ENCODE measurements around the gene RCAN3. TPM values are rescaled to one million over a fixed set of nuclear protein-coding genes. Genes with fewer than 3 reads are reported as not detected.
"Not testable (repeated sequence)": the region's sequence is repeated elsewhere in the genome, so short reads cannot be mapped to it uniquely, and the experiment has no call there.

RCAN3 gene
- total RNA-seq, 6 experiments from 2014 or later: 11.9 to 14.5 (median 12.9) TPM

DNA sequence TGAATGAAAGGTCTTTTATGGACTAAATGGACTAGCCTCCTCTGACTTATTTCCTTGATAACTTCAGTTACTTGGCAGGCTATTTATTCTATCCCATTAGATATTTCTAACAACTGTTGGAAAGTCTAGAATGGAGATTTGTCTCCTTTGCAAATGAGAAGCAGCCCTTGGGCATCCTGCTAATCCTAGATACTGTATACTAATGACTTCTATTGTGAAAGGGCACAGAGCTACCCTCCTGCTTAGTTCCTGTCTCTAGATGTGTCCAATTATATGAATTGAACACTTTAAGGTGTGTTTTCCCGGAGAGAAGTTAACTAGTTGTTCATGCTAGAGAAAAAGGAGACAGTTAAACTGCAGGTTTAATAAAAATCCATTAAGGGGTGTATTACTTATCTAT, 43.0 kb downstream of the RCAN3 start:
- Mint-ChIP-seq H3K27ac (no peak overlapping the region), H3K4me3 (no peak overlapping the region), H3K4me1 (ENCODE audit: low read depth) (peaks cover 32% of the 10 kb centered on the region), H3K36me3 (ENCODE audit: low read depth) (no peaks in the 10 kb centered on the region), H3K27me3 (ENCODE audit: insufficient read depth) (peaks cover 16% of the 10 kb centered on the region), H3K9me3 (no peaks in the 10 kb centered on the region)
- no peak for DNase-seq
- TF ChIP-seq, protein P1, sequence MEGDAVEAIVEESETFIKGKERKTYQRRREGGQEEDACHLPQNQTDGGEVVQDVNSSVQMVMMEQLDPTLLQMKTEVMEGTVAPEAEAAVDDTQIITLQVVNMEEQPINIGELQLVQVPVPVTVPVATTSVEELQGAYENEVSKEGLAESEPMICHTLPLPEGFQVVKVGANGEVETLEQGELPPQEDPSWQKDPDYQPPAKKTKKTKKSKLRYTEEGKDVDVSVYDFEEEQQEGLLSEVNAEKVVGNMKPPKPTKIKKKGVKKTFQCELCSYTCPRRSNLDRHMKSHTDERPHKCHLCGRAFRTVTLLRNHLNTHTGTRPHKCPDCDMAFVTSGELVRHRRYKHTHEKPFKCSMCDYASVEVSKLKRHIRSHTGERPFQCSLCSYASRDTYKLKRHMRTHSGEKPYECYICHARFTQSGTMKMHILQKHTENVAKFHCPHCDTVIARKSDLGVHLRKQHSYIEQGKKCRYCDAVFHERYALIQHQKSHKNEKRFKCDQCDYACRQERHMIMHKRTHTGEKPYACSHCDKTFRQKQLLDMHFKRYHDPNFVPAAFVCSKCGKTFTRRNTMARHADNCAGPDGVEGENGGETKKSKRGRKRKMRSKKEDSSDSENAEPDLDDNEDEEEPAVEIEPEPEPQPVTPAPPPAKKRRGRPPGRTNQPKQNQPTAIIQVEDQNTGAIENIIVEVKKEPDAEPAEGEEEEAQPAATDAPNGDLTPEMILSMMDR (IDR thresholded peaks at IDR 0.05): no peak

DNA sequence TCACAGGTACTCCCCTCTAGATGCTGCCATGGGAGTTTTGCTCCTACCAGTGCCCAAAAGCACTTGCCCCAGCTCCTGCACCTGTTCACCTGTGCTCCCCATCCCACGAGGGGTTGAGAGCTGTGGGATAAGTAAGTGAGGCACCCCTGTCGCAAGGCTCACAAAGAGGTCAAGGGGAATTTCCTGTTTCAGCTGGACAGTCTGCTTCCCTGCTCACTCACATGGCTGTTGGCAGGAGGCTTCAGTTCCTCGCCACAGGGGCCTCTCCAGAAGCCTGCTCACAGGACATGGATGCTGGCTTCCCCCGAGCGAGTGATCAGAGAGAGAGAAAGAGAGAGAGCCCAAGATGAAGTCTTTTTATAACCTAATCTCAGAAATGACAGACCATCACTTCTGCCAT, 44.6 kb downstream of the RCAN3 start:
- Mint-ChIP-seq H3K36me3 (ENCODE audit: low read depth) (no peaks in the 10 kb centered on the region), H3K4me3 (no peak overlapping the region), H3K9me3 (no peaks in the 10 kb centered on the region), H3K27me3 (ENCODE audit: insufficient read depth) (peaks cover 22% of the 10 kb centered on the region), H3K27ac (no peak overlapping the region), H3K4me1 (ENCODE audit: low read depth) (peaks cover 19% of the 10 kb centered on the region)
- TF ChIP-seq, protein P1 (IDR thresholded peaks at IDR 0.05): no peak
- DNase-seq: no peak

- H3K27me3 Mint-ChIP-seq (ENCODE audit: insufficient read depth): peaks cover 23% of the 10 kb centered on the region
- DNase-seq: no peak
- no peak overlapping the region for H3K27ac Mint-ChIP-seq
- H3K9me3 Mint-ChIP-seq: no peaks in the 10 kb centered on the region
- TF ChIP-seq, protein P1 (IDR thresholded peaks at IDR 0.05): no peak
- no peaks in the 10 kb centered on the region for H3K36me3 Mint-ChIP-seq (ENCODE audit: low read depth)
- H3K4me3 Mint-ChIP-seq: no peak overlapping the region
- H3K4me1 Mint-ChIP-seq (ENCODE audit: low read depth): peaks cover 19% of the 10 kb centered on the region
Observed at GRCh38 chr1:24548070-24548469, 45.4 kb downstream of the RCAN3 start.

DNA sequence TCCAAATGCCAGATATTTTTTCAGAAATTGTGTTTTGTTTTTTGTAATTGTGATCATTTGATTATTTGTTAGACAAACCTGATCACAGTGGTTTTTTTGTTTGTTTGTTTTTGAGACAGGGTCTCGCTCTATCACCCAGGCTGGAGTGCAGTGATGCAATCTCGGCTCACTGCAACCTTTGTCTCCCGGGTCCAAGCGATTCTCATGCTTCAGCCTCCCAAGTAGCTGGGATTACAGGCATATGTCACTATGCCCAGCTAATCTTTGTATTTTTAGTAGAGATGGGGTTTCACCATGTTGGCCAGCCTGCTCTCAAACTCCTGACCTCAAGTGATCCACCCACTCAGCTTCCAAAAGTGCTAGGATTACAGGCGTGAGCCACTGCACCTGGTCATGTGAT, 46.6 kb downstream of the RCAN3 start:
- not testable (repeated sequence) for H3K27ac Mint-ChIP-seq; DNase-seq; H3K4me3 Mint-ChIP-seq; H3K36me3 Mint-ChIP-seq (ENCODE audit: low read depth); H3K9me3 Mint-ChIP-seq
- Mint-ChIP-seq H3K27me3 (ENCODE audit: insufficient read depth) (peaks cover 28% of the 10 kb centered on the region), H3K4me1 (ENCODE audit: low read depth) (peaks cover 11% of the 10 kb centered on the region)

GRCh38 chr1:24551290-24551959, 48.8 kb downstream of the RCAN3 start:
- Mint-ChIP-seq H3K4me1 (ENCODE audit: low read depth) (0 out of 2 replicates have a peak, but pooled peaks cover 4% of the 10 kb centered on the region), H3K27me3 (ENCODE audit: insufficient read depth) (peaks cover 40% of the 10 kb centered on the region), H3K4me3 (no peak overlapping the region), H3K36me3 (ENCODE audit: low read depth) (no peaks in the 10 kb centered on the region), H3K9me3 (no peaks in the 10 kb centered on the region), H3K27ac (no peak overlapping the region)
- TF ChIP-seq, protein P1 (IDR thresholded peaks at IDR 0.05): no peak
- no peak for DNase-seq

DNA sequence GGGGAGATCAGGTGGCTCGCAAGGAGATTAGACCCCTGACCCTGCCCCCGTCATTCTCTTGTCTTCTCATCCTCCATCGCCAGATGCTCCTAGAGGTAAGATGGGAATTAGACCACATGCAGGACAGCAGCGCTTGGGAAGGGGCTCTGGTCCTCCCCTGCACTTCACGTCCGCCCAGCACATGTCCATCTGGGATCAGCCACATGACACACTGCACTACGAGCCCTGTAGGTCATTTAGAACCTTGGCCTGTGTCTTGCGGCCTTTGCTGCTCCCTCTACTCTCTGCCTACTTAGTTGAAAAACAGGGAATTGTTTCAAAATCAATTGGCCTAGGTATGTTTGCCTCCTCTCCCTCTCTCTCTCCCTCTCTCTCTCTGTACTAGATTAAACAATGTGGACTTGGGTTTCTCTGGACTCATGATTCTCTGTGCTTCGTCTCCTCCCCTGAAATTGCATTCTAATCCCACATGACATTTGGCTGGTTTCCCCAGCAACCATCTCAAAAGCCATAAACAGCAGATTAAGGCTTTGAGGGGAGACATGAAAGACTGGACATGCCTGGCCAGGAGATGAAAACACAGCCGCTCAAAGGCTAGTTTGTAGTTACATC, 49.4 kb downstream of the RCAN3 start:
- H3K27ac Mint-ChIP-seq: no peak overlapping the region
- H3K36me3 Mint-ChIP-seq (ENCODE audit: low read depth): no peaks in the 10 kb centered on the region
- H3K9me3 Mint-ChIP-seq: no peaks in the 10 kb centered on the region
- TF ChIP-seq, protein P1 (IDR thresholded peaks at IDR 0.05): no peak
- no peak overlapping the region for H3K4me3 Mint-ChIP-seq
- DNase-seq: peak; percentile 9
- 0 out of 2 replicates have a peak, but pooled peaks cover 4% of the 10 kb centered on the region for H3K4me1 Mint-ChIP-seq (ENCODE audit: low read depth)
- H3K27me3 Mint-ChIP-seq (ENCODE audit: insufficient read depth): peaks cover 44% of the 10 kb centered on the region

Data from HFFc6 (cell line).